ENCODE results near the gene ABCB9.

DNA sequence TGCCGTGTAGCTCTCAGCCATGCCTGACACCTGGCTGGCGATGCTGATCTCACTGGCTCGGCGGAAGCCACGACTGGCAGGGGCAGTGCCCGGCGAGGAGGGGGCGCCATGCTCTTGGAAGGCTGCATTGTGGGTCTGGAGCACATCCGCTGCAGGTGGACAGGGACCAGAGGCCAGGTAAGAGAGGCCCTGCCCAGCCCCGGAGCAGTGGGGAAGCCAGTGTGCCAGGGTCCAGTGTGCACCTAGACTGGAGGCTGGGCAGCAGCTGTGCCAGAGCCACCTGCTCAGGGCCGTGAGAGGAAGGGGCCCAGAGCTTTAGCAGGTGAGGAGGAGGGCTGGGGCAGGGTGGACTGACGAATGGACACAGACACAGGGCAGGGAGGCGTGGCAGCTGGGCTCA is 24.3 kb upstream of the ABCB9 start:
- TF ChIP-seq POLR2A (IDR thresholded peaks at IDR 0.05; ENCODE audit: borderline replicate concordance, extremely low read depth, insufficient read depth, insufficient read length) (no peak), CEBPB (IDR thresholded peaks at IDR 0.05; ENCODE audit: low read depth) (no peak), POLR2AphosphoS5 (IDR thresholded peaks at IDR 0.05; ENCODE audit: low read depth, low read length) (no peak), REST (IDR thresholded peaks at IDR 0.05; ENCODE audit: low read depth) (no peak), EGR1 (IDR thresholded peaks at IDR 0.05; ENCODE audit: low read depth) (no peak)
- TF ChIP-seq, protein P1, sequence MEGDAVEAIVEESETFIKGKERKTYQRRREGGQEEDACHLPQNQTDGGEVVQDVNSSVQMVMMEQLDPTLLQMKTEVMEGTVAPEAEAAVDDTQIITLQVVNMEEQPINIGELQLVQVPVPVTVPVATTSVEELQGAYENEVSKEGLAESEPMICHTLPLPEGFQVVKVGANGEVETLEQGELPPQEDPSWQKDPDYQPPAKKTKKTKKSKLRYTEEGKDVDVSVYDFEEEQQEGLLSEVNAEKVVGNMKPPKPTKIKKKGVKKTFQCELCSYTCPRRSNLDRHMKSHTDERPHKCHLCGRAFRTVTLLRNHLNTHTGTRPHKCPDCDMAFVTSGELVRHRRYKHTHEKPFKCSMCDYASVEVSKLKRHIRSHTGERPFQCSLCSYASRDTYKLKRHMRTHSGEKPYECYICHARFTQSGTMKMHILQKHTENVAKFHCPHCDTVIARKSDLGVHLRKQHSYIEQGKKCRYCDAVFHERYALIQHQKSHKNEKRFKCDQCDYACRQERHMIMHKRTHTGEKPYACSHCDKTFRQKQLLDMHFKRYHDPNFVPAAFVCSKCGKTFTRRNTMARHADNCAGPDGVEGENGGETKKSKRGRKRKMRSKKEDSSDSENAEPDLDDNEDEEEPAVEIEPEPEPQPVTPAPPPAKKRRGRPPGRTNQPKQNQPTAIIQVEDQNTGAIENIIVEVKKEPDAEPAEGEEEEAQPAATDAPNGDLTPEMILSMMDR (IDR thresholded peaks at IDR 0.05 in 2 of 3, conservative IDR thresholded peaks at IDR 0.05 in 1 of 3; ENCODE audit: borderline replicate concordance in 1 of 3, insufficient read depth in 1 of 3, low read depth in 2 of 3, low read length in 2 of 3), result no peak

Measured in HCT116 (cell line).